ENCODE results near the gene CTRB1.
"Not testable (repeated sequence)": the region's sequence is repeated elsewhere in the genome, so short reads cannot be mapped to it uniquely, and the experiment has no call there.

CTRB1 gene

DNA sequence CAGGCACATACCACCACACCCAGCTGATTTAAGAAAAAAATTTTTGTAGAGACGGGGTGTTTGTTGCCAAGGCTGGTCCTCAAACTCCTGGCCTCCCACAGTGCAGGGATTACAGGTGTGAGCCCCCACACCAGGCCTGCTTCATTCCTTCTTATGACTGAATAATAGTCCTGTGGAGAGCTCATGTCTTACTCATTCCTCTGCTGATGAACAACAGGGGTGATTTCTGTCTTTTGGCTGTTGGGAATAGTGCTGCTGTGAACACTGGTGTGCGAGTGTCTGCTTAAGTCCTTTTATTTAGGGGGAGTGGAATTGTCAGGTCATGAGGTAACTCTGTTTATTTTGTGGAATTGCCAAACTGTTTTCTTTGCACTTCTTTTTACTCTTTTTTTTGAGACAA is 2.7 kb upstream of the CTRB1 start:
- Histone ChIP-seq H3K4me3 (ENCODE audit: low read depth in 1 of 2, low read length in 1 of 2) (no peak overlapping the region), H3K9me3 (no peaks in the 10 kb centered on the region), H3K4me1 (ENCODE audit: control insufficient read depth in 1 of 2, insufficient read depth in 1 of 2, low read depth in 1 of 2, low read length in 1 of 2) (no peaks in the 10 kb centered on the region), H3K27ac (no peak overlapping the region), H3K36me3 (no peaks in the 10 kb centered on the region), H3K27me3 (peaks cover 7% of the 10 kb centered on the region)
- TF ChIP-seq, protein P1, sequence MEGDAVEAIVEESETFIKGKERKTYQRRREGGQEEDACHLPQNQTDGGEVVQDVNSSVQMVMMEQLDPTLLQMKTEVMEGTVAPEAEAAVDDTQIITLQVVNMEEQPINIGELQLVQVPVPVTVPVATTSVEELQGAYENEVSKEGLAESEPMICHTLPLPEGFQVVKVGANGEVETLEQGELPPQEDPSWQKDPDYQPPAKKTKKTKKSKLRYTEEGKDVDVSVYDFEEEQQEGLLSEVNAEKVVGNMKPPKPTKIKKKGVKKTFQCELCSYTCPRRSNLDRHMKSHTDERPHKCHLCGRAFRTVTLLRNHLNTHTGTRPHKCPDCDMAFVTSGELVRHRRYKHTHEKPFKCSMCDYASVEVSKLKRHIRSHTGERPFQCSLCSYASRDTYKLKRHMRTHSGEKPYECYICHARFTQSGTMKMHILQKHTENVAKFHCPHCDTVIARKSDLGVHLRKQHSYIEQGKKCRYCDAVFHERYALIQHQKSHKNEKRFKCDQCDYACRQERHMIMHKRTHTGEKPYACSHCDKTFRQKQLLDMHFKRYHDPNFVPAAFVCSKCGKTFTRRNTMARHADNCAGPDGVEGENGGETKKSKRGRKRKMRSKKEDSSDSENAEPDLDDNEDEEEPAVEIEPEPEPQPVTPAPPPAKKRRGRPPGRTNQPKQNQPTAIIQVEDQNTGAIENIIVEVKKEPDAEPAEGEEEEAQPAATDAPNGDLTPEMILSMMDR (IDR thresholded peaks at IDR 0.05): no peak

GRCh38 chr16:75216576-75216975 is 2.2 kb upstream of the CTRB1 start:
- no peaks in the 10 kb centered on the region for H3K36me3 ChIP-seq
- H3K27ac ChIP-seq: no peak overlapping the region
- H3K9me3 ChIP-seq: no peaks in the 10 kb centered on the region
- no peak overlapping the region for H3K4me3 ChIP-seq (ENCODE audit: low read depth in 1 of 2, low read length in 1 of 2)
- H3K4me1 ChIP-seq (ENCODE audit: control insufficient read depth in 1 of 2, insufficient read depth in 1 of 2, low read depth in 1 of 2, low read length in 1 of 2): no peaks in the 10 kb centered on the region
- TF ChIP-seq, protein P1 (IDR thresholded peaks at IDR 0.05): no peak
- H3K27me3 ChIP-seq: peaks cover 7% of the 10 kb centered on the region

DNA sequence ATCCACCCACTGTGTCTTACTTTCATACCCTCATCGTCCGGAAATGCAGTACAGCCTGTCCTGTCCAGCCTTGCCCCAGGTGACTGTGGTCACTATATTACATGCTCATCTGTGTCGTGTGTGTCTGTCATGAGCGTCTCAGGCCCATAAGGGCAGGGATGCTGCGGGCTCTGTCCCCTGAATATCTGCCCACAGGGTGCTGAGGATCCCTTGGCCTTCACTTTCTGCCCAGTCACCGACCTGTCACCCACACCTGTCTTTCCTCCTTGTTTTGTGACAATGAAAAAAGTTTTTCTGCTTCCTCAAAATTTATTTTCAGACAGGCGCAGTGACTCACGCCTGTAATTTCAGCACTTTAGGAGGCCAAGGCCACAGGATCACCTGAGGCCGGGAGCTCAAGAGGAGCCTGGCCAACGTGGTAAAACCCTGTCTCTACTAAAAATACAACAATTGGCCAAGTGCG is 1.4 kb upstream of the CTRB1 start:
- TF ChIP-seq, protein P1 (IDR thresholded peaks at IDR 0.05): no peak
- no peak overlapping the region for H3K27ac ChIP-seq
- no peaks in the 10 kb centered on the region for H3K36me3 ChIP-seq
- no peaks in the 10 kb centered on the region for H3K9me3 ChIP-seq
- H3K4me3 ChIP-seq (ENCODE audit: low read depth in 1 of 2, low read length in 1 of 2): no peak overlapping the region
- no peaks in the 10 kb centered on the region for H3K4me1 ChIP-seq (ENCODE audit: control insufficient read depth in 1 of 2, insufficient read depth in 1 of 2, low read depth in 1 of 2, low read length in 1 of 2)
- H3K27me3 ChIP-seq: peaks cover 7% of the 10 kb centered on the region

GRCh38 chr16:75219088-75219487 is 300 bp downstream of the CTRB1 start:
- H3K4me3 ChIP-seq (ENCODE audit: low read depth in 1 of 2, low read length in 1 of 2): no peak overlapping the region
- TF ChIP-seq, protein P1 (IDR thresholded peaks at IDR 0.05): no peak
- no peaks in the 10 kb centered on the region for H3K36me3 ChIP-seq
- H3K4me1 ChIP-seq (ENCODE audit: control insufficient read depth in 1 of 2, insufficient read depth in 1 of 2, low read depth in 1 of 2, low read length in 1 of 2): no peaks in the 10 kb centered on the region
- no peaks in the 10 kb centered on the region for H3K9me3 ChIP-seq
- no peak overlapping the region for H3K27ac ChIP-seq
- H3K27me3 ChIP-seq: peaks cover 7% of the 10 kb centered on the region

GRCh38 chr16:75219838-75220237 is 1.1 kb downstream of the CTRB1 start:
- Histone ChIP-seq H3K4me3 (ENCODE audit: low read depth in 1 of 2, low read length in 1 of 2) (no peak overlapping the region), H3K27ac (no peak overlapping the region), H3K9me3 (no peaks in the 10 kb centered on the region), H3K4me1 (ENCODE audit: control insufficient read depth in 1 of 2, insufficient read depth in 1 of 2, low read depth in 1 of 2, low read length in 1 of 2) (no peaks in the 10 kb centered on the region), H3K27me3 (peaks cover 9% of the 10 kb centered on the region), H3K36me3 (no peaks in the 10 kb centered on the region)
- TF ChIP-seq, protein P1 (IDR thresholded peaks at IDR 0.05): no peak

DNA sequence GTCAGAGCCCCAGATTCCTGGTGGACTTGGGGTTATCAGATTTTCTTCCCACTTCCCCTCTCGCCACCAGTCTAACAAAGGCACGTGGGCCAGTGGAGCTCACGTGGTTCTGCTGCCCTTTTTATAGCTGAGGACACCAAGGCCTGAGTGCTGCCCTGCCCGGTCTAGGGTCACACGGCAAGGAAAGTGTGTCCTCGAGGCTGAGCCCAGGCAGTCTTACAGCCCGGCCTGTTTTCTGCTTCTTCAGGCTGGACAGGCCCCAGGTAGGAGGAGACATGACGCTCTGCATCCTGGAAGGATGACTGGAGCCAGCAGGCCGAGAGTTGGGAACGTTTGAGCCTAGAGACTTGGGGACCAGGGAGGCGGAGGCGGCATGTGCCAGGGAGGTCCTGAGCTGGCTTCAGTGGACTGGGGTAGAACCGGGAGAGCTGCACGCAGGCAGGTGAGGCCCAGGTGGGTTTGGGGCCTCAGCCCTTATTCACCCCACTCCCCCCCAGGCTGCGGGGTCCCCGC is 3.5 kb downstream of the CTRB1 start:
- TF ChIP-seq, protein P1 (IDR thresholded peaks at IDR 0.05): no peak
- no peaks in the 10 kb centered on the region for H3K4me1 ChIP-seq (ENCODE audit: control insufficient read depth in 1 of 2, insufficient read depth in 1 of 2, low read depth in 1 of 2, low read length in 1 of 2)
- no peaks in the 10 kb centered on the region for H3K36me3 ChIP-seq
- H3K9me3 ChIP-seq: no peaks in the 10 kb centered on the region
- H3K27ac ChIP-seq: no peak overlapping the region
- peaks cover 27% of the 10 kb centered on the region for H3K27me3 ChIP-seq
- no peak overlapping the region for H3K4me3 ChIP-seq (ENCODE audit: low read depth in 1 of 2, low read length in 1 of 2)

DNA sequence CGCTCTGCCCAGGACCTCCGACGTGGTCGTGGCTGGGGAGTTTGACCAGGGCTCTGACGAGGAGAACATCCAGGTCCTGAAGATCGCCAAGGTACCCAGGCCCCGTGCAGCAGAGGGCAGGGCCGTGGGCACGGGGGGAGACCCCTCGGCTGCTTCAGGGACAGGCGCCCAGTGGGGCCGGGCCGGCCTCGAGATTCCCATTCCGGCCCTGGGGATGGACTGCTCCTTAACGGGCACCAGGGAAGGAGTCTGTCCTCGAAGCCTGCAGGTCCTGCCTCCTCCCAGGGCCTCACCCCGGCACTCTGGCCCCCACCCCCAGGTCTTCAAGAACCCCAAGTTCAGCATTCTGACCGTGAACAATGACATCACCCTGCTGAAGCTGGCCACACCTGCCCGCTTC is 4.3 kb downstream of the CTRB1 start:
- H3K4me1 ChIP-seq (ENCODE audit: control insufficient read depth in 1 of 2, insufficient read depth in 1 of 2, low read depth in 1 of 2, low read length in 1 of 2); H3K9me3 ChIP-seq; H3K4me3 ChIP-seq (ENCODE audit: low read depth in 1 of 2, low read length in 1 of 2); H3K27ac ChIP-seq; H3K36me3 ChIP-seq: not testable (repeated sequence)
- peaks cover 27% of the 10 kb centered on the region for H3K27me3 ChIP-seq
